ENCODE data around the gene PDK2. TPM values are rescaled to one million over a fixed set of nuclear protein-coding genes. Genes with fewer than 3 reads are reported as not detected.

Gene PDK2
- total RNA-seq, 1 donor from 2014 or later, result 13.3 TPM

DNA sequence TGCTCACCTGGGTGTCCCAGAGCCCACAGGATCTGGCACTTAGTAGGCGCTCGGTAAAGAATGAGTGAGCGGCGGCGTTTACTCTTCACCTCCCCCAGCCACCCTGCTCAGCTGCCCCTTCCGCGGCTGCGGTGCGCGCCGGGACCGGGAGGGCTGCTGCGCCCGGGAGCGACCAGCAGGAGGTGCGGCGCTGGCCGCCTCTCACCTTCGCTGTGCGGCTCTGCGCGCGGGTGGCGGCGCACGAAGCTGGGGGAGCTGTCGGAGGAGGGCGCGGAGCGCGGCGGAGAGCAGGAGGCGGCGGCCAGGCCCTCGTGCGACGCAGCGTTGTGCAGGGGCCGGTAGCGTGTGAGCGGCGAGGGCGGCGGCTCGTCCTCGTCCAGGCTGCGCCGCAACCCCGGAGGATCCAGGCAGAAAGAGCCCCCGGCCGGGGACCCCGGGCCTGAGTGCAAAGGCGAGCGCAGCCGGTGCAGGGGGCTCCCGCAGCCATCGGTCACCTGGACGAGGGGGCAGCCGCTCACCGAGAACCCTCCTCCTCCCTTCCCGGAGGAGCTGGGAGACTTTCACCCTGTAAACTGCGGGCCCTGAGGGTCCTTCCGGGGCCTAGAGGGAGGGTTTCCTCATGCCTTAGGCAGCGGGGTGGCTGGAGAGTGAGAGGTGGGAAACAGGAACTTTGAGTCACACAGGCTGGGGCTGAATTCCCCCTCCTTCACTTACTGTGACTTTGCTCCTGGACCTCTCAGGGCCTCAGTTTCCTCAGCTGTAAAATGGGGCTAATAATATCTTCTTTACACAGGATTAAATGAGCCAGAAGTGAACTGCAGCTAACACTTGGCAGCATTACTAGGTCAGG is 22.3 kb downstream of the PDK2 start:
- DNase-seq (ENCODE audit: low read depth in 2 of 2), result peak; percentile 64 to 82

DNA sequence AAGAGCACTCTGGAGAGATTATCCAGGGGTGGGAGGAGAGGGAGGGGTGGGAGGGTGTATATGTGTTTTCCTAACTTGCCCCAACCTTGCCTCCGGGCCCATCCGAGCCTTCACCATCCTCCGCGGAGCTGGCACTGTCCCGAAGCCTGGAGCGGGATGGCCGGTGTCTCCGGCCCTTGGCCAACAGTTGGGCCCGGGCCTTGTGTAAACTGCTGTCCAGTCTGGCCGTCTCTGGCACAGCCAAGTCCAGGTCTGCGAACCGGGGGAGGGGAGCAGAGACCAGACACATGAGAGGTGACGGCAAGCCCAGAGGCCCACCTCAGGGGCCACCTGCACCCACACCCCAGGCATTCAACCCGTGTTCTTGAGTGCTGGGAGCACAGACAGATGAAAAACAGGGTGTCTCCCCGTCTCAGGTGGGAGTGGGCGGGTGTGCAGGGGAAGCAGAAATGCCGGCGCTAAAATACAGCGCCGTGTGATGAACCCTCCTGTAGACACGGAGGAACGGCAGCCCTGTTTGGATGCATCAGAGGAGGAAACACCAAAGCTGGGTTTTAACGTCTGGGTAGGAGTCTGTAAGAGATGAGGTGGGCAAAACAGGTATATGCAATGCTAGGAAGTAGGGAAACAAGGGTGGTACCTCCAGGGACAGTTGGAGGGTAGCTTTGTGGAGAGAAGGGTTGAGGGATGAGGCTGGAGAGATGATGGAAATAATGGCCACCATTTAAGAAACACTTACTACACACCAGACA is 23.1 kb downstream of the PDK2 start:
- DNase-seq (ENCODE audit: low read depth in 2 of 2), result no peak

DNA sequence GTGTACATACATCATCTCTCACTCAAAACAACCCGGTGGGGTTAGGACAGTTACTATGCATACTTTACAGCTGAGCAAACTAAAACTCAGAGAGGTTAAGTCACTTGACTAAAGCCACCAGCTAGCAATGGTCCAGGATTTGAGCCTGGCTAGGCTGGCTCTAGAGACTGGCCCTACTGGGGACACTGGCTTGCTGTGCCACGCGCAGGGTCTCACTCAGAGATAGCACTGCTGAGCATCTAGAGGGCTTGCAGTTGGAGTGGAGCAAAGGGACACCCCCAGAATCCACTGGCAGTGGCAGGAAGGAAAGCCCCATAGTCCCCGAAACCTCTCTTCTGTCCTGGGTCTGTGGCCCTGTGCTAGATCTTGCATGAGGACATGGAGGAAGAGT is 23.7 kb downstream of the PDK2 start:
- DNase-seq (ENCODE audit: low read depth in 2 of 2), result no peak

DNA sequence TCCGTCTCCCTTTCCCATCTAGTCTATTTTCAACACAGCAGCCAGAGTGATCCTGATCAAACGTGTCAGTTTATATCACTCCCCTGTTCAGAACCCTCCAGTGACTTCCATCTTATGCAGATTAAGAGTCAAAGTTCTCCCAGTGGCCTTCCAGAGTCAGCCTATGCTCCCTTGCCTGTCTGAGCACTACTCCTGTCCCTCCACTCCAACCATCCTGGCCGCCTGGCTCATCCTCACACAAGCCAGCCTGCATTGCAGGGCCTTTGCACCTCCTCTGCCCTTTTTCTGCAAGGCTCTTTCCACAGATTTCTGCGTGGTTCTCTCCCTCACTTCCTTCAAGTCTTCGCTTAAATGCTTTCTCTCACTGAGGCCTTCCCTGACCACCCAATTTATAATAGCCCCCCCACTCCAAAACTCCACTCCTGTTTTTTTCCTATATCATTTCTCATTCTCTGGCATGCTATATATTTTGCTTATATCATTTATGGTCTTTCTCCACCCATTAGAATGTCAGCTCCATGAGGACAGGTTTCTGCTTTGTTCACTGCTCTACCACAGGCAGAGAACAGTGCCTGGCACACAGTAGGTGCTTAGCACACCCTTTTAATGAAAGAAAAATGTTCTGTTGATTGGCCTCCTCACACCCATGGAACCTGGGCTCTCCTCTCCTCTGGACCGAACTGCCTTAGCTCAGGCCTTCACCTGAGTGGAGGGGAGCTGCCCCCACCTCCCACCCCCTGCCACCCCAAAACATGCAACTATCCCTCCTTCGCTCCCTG is 25.5 kb downstream of the PDK2 start:
- DNase-seq (ENCODE audit: low read depth in 2 of 2), result no peak

DNA sequence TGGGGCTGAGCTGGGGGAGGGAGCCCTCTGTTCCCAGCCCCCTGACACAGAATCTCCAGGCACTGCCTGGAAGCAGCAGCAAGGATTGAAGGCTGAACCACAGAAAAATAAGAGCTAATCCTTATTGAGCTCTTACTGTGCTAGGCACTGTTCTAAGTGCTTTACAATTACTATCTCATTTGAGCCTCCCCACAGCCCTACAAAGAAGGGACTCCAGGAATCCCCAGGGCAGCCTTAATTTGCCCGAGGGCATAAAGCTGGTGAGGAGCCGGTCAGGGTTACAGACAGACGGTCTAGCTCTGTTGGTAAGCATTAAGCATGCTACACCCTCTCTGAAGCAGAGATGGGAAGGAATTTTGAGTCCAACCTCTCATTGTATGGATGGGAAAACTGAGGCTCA is 27.8 kb downstream of the PDK2 start:
- DNase-seq (ENCODE audit: low read depth in 2 of 2), result no peak

DNA sequence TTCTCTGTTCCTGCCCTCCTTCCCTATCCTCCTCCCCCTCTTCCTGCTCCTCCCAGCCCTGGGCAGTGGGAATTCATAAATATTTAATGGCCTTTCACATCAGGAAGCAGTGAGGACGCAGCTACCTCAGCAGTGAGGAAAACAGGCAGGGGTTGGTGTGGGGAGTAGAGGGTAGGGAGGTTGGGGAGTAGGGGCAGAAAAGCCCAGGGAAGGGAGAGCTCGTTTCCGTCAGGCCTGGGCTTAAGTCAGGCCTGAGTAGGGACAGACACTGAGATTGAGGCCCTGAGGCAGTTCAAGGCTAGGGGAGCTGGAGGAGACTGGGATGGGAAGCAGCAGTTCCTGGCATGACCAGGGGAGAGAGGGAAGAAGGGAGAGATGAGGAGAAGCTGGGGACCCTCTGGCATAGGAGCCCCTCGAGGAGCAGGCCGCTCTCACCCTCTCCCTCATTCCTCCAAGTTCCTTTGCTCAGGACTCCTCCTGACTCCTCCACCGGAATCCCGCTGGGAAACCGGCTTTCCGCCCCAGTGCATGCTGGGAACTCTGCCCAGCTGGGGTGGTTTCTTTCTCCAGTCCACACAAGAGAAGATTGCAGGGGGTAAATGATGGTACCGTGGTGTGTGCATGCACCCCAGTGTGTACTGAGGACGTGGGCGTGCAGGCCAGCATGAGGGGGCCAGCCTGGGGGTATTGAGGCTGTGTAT is 28.6 kb downstream of the PDK2 start:
- DNase-seq (ENCODE audit: low read depth in 2 of 2), result peak; percentile 32 to 53

DNA sequence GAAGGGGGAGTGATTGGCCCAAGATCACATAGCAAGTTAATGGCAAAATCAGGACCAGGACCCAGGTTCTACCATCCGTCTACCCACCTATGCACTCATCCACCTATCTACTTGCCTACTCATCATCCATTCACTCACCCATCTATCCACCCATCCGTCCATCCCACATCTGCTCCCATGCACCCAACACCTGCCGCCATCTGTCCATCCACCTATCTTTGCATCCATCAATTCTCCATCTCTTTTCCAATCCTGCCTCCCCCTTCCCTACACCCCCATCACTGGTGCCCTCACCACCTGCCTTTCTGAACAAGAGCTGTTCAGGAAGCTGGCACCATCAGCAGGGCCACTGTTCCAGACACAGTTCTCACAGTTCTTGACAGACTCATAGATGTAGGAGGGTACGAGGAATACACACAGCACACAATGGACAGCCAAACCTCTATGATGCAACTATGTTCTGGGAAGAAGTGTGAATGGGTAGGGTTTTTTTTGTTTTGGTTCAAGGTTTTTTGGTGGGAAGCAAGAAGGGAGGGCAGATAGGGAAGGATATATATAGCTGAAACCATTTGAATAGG is 30.4 kb downstream of the PDK2 start:
- no peak for DNase-seq (ENCODE audit: low read depth in 2 of 2)

DNA sequence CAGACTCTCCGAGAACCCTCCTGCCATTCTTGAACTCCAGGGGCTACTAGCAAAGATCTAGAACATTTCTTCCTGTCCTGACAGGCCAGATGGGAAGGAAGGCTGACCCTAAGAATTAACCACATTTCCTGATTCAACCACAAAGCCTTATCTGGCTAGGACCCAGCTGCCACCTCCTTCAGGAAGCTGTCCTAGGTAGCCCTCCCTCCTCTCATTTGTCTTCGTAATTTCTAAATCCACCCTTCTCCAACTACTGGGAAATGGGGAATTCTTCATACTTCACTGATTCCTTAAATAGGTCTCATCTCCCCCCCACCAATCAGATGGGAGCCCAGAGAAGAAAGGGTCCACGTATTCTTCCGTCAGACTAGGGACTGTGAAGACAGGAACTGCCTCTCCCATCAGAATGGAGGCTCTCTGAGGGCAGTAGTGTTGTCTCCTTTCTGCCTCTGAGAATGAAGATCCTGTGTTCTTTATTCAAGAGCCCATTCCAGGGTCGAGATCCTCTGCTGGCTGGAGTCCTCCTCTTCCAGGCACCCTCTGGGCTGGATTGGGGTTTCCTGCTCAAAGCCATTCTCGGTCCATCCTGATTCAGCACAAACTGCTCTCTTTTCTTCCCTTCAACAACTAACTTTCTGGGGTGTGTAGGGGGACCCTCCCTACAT is 32.7 kb downstream of the PDK2 start:
- peak in 1 of 2 donors; percentile 69 for DNase-seq (ENCODE audit: low read depth in 2 of 2)

DNA sequence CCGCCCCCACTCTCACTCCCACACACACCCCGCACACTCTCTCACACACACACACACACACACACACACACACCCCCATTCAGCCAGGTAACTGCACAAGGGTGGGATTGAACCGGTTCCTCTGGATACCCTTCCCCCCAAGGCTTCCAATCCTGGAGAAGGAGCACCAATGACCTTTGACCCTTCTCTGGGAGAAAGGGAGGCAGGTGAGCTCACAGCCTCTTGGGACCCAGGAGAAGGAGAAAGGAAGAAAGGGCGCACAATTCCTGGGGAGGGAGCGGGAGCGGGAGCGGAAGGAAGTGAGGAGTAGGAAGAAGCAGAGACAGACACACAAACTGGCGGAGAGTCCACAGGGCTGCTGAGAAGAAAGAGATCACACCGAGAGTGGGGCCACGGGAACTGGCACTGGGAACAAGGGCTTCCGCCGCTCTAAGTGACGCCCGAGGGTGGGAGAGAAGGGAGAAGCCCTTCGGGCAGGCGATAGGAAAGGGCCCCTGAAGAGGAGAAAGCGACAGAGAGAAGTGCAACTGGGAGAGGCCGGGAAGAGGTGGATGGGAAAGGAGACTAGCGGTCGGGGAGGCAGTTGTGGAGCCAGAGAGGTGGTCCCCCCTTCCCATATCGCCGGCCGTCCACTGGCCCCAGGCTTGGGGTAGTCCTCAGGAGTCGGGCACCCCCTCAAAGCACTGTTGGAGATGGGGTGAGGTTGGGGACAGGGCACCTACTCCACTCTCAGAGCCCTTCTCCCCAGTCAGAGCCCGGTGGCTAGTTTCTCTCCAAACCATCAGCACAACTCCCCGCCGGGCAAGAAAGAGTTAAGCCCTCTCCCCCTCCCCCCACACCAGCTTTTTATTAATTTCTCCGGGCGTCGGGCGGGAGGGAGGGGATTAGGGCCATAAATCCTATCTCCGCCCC is 33.5 kb downstream of the PDK2 start:
- peak in 1 of 2 donors; percentile 31 for DNase-seq (ENCODE audit: low read depth in 2 of 2)

DNA sequence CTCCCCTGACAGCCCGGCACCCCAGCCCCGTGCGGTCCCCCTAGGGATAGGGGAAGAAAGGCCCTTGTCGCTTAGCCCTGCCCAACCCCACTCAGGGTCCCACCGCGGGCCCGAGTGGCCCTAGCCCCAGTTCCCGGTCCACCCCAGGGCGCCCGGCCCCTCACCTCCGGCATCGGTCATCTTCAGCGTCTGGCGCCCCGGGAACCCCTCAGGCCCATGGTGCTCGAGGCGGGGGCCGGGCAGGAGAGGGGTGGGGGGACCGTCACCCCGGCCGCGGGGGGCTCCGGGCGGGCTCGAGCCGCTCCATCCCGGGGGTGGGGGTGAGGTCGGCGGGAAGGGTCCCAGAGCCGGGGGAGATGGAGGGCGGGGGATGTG is 34.2 kb downstream of the PDK2 start:
- no peak for DNase-seq (ENCODE audit: low read depth in 2 of 2)

DNA sequence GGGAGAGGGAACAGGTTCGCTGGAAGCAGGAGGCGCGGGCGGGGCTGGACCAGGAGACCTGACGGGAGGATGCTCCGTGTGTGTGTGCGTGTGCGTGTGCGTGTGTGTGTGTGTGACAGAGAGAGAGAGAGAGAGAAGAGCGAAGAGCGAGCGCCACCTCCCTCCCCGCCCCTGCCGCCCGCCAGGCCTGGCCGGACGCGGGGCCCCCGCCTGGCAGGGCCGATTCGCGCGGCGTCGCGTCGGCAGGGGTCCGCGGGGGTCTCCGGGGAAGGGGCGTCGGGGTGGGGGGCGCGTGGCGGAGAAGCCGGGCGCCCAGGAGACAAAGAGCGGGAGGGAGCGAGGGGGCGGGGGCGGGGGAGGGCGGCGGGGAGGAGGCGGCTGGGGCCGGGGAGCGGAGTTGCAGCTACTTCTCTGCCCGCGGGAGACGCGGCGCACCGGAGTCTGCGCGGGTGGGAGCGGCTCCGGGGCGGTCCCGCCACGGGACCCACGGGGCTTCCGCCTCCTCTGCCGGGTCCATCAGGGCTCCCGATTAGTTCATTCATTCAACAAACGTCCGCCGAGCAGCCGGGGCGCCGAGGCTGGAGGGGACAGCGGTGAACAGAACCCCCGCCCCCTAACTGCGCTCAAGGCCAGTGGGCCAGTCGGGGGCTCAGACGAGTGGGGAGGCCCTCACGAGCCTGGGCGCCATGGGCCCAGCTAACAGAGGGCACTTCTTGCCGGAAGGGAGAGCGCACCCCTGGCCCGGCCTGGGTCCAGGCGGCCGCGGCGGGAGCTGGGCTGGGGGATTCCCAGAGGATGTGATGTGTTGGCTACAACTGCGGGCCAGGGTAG is 34.8 kb downstream of the PDK2 start, which contains the start of gene SAMD14:
Gene SAMD14 (minus strand): TSS at position 433 of the 831 bp plus-strand sequence. CDS start 5,201 bp downstream, outside the sequence.
- peak; percentile 57 to 70 for DNase-seq (ENCODE audit: low read depth in 2 of 2)

DNA sequence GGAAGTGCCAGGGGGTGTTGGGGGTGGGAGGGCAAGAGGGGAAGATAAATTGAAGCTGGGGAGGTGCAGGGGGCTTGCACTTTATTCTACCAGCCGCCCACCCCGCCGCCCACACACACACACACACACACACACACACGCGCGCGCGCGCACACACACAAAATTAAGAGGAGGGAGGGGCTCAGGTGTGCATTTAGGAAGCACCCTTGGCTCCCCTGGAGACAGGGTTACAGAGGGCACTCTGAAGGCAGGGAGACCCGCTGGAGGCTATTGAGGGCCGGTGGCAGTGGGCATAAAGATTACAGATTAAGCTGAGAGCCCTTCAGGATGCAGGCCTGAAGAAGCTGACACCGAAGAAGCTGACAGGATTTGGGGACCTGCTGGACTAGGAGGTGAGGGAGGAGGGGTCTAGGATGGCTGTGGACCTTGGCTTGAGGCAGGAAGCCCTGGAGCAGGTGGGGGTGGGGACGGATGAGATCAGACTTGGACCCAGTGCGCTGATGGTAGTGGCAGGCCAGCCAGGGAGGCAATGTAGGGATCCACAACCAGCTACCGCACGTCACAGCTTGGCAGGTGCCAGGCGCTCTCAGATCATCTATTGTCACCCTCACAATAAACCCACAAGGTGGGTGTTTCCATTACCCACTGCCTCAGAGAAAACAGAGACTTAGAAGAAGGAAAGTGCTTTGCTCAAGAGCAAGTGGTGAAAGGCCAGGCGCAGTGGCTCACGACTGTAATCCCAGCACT is 35.6 kb downstream of the PDK2 start:
- peak in 1 of 2 donors; percentile 32 for DNase-seq (ENCODE audit: low read depth in 2 of 2)

DNA sequence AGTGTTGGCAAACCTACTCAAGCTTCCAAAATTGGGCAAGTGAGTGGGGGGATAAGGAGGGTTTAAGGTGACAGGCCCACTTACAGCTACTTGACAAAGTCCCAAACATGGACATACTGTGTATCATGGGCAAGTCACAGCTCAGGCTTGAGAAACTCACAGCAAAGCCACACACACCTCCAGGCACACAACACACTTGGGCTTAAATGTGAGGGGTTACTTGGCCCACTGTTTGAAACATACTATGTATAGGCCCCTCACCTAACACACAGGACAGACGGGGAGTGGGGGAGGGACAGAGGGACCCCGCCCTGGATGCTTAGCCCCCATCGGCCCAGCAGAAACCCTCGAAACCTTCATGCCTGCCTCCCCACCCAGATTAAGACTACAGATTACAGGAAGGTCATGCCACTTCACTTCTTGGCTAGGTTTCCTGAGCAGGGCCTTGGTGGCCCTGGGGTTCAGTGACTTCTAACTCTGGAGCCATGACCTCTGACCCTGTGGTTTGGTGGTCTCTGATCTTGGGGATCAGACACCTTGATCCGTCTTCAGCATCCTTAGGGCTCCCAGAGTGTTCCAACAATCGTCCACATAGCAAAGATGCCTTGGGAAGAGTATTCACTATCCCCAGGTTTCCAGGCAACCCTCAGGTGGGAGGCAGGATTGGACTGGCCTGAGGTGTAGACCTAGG is 37.1 kb downstream of the PDK2 start:
- no peak for DNase-seq (ENCODE audit: low read depth in 2 of 2)

DNA sequence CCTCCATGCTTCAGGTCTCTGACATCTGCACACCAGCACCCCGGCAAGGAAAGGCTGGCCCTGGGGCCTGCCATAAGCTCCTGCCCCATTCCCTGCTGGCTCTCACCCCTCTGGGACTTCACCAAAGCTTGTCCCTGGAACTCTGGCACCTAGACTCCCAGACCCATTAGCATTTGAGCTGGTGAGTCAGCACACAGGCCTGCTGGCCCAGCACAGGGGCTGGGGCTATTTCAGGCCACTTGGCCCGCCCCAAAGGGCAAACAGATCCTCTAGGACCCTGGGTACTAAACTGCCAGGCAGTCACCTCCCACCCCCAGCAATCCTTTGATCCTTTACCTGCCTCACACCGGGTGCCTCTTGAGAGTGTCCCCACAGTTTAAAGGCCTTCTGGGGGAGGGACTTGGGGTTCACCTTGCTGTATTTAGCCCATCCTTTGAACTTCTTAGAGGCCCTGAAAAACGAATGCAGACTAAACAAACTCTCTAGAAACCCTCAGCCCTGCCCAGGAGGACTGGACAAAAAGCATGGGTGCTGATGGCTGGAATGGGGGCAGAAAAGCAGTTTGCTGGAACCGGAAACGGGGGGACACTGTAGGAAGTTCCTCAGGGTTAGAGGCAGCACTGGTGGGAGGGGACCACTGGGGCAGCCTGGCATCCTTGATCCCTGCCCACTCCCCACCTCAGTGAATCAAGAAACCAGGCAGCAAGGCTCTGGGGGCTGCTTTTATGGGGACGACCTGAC is 38.0 kb downstream of the PDK2 start:
- no peak for DNase-seq (ENCODE audit: low read depth in 2 of 2)

DNA sequence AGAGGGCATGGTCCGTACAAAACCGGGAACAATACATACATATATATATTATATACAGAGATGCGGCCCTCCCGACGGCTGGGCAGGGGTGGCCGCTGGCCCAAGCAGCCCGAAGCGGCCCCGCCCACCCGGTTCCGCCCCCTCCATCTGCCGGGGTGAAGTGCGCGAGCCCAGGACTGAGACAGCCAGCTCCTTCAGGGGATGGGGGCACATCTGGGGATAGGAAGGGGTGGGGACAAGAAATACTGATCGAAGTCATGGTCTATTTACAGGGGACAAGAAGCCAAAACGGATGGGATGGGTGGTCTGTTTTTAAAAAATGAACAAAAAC is 38.6 kb downstream of the PDK2 start:
- no peak for DNase-seq (ENCODE audit: low read depth in 2 of 2)
